NCI-H1092 treated with DMSO at 0.1 percent for 48 hours (cell line): ENCODE results near the gene PRAMEF14.
"Not testable (repeated sequence)": the region's sequence is repeated elsewhere in the genome, so short reads cannot be mapped to it uniquely, and the experiment has no call there.

Experiments
- DNase-seq: peaks from one replicate; lab custom pipeline; 2025; lab: John Stamatoyannopoulos, UW

Gene PRAMEF14

GRCh38 chr1:13347034-13347433 is at the start of gene PRAMEF14:
Gene PRAMEF14, minus strand, starts transcription at chr1:13347134. Its CDS starts 1,820 bp downstream, at chr1:13345314.
- DNase-seq = not testable (repeated sequence)

GRCh38 chr1:13395311-13395710 is 48.4 kb upstream of the PRAMEF14 start:
- not testable (repeated sequence) for DNase-seq

GRCh38 chr1:13394761-13395160 is 47.8 kb upstream of the PRAMEF14 start:
- not testable (repeated sequence) for DNase-seq

- DNase-seq = not testable (repeated sequence)
Observed at GRCh38 chr1:13393004-13393403, 46.1 kb upstream of the PRAMEF14 start.

GRCh38 chr1:13389332-13389731 is 42.4 kb upstream of the PRAMEF14 start, which contains the start of gene PRAMEF17:
Gene PRAMEF17, plus strand, starts transcription at chr1:13389632. Its CDS starts 26 bp downstream, at chr1:13389658.
- not testable (repeated sequence) for DNase-seq

- not testable (repeated sequence) for DNase-seq
Observed at GRCh38 chr1:13380380-13380779, 33.4 kb upstream of the PRAMEF14 start.

GRCh38 chr1:13378983-13379382 is 32.0 kb upstream of the PRAMEF14 start:
- not testable (repeated sequence) for DNase-seq

- DNase-seq = not testable (repeated sequence)
Observed at GRCh38 chr1:13368544-13368943, 21.6 kb upstream of the PRAMEF14 start.

GRCh38 chr1:13366536-13366935 is 19.6 kb upstream of the PRAMEF14 start:
- DNase-seq = not testable (repeated sequence)

GRCh38 chr1:13364928-13365327 is 18.0 kb upstream of the PRAMEF14 start:
- not testable (repeated sequence) for DNase-seq

- not testable (repeated sequence) for DNase-seq
Observed at GRCh38 chr1:13362364-13362763, 15.4 kb upstream of the PRAMEF14 start.

- peak; percentile 38 for DNase-seq
Observed at GRCh38 chr1:13356774-13357173, 9.8 kb upstream of the PRAMEF14 start.

GRCh38 chr1:13354475-13354874 is 7.5 kb upstream of the PRAMEF14 start:
- DNase-seq = not testable (repeated sequence)

GRCh38 chr1:13353476-13353875 is 6.5 kb upstream of the PRAMEF14 start:
- not testable (repeated sequence) for DNase-seq

- not testable (repeated sequence) for DNase-seq
Observed at GRCh38 chr1:13342496-13342895, 4.4 kb downstream of the PRAMEF14 start.

- not testable (repeated sequence) for DNase-seq
Observed at GRCh38 chr1:13315281-13315680, 31.7 kb downstream of the PRAMEF14 start, which contains the start of gene PRAMEF15. Gene PRAMEF15, plus strand, starts transcription at chr1:13315581. Its CDS starts 2,827 bp downstream, at chr1:13318408.

GRCh38 chr1:13303239-13303638 is 43.7 kb downstream of the PRAMEF14 start, which contains the start of gene PRAMEF33:
Gene PRAMEF33, plus strand, starts transcription at chr1:13303539. Its CDS starts 2,416 bp downstream, at chr1:13305955.
- not testable (repeated sequence) for DNase-seq

- DNase-seq = not testable (repeated sequence)
Observed at GRCh38 chr1:13302197-13302596, 44.7 kb downstream of the PRAMEF14 start.

GRCh38 chr1:13298699-13299098 is 48.2 kb downstream of the PRAMEF14 start:
- not testable (repeated sequence) for DNase-seq

- not testable (repeated sequence) for DNase-seq
Observed at GRCh38 chr1:13297216-13297931, 49.6 kb downstream of the PRAMEF14 start.
